ENCODE data around the gene PPP1R9B. TPM values are rescaled to one million over a fixed set of nuclear protein-coding genes. Genes with fewer than 3 reads are reported as not detected.

The PPP1R9B gene
- total RNA-seq, 1 donor from 2014 or later: 19.7 TPM

GRCh38 chr17:50153650-50154575 is 3.4 kb upstream of the PPP1R9B start:
- no peak for DNase-seq

GRCh38 chr17:50152736-50153135 is 2.3 kb upstream of the PPP1R9B start:
- DNase-seq: no peak

DNA sequence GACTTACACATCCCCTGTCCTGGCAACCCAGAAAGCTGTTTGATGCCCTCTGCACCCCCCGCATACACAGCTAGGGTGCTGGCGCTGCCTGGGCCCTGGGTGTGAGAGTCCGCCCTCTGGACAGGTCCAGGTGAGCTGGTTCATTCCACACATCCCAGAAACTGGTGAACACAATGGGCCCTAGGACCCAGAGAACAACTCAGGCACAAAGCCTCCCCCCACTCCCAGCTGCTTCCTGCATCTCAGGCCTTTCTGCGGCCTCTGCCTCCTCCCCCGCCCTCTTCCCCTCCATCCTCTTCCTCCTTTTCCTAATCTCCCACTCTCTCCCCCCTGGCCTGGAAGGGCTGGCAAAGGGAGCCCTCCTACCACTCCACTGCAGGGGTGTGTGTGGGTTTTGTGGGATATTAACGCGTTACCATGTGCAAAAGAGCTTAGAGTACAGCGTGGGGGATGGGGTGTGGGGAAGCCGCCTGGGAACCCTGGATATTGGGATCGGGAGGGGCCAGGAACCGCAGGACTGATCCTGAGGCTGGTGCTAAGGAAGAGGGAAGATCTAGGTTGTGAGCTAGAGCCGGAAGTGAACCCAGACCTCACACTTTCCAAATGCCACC is 1.6 kb upstream of the PPP1R9B start:
- DNase-seq: peak; percentile 86

DNA sequence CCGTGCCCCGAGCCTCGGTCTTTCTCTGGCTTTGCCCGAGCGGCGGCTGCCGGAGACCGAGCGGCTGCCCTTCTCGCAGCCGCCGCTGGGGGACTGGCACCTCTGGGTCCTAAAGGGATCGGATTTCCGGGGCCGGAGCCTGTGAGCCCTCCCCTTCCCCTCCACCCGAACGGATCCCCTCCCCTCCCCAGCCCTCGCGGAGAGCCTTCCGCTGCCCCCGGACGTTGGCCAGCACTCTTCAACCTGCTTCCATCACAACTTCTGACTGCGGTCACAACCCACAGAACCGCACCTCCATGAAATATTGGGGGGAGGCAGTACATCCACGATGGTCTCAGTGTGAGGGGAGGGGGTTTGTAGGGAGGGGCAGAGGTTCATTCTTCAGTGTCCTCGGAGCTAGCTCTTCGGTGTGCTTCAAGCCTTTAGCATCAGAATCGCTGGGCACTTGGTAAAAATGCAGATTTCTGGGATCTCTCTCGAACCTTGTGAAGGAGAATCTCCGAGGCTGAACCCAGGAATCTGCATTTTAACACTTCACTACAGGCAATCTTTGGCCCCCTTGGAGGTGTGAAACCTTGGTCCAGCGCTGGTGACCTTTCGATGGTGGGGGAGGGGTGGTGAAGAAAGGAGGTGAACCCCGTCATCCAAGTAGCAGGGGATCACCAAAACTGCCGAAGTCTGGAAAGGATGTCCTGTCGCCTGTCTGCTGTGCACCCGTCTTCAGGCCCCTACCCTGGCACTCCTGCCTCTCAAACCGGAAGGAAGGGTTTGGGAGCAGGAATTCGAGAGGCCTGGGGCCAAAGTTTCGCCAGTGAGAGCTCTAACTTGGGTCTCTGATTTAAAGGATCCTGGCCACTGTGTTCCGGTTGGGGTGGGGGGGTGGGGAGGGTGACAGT is 812 bp upstream of the PPP1R9B start:
- peak; percentile 89 for DNase-seq

- no peak for DNase-seq
Observed at GRCh38 chr17:50149417-50150353, 792 bp downstream of the PPP1R9B start.

GRCh38 chr17:50149091-50149416 is 1.4 kb downstream of the PPP1R9B start:
- DNase-seq: no peak

- peak; percentile 46 for DNase-seq
Observed at GRCh38 chr17:50148226-50149090, 2.0 kb downstream of the PPP1R9B start.

DNA sequence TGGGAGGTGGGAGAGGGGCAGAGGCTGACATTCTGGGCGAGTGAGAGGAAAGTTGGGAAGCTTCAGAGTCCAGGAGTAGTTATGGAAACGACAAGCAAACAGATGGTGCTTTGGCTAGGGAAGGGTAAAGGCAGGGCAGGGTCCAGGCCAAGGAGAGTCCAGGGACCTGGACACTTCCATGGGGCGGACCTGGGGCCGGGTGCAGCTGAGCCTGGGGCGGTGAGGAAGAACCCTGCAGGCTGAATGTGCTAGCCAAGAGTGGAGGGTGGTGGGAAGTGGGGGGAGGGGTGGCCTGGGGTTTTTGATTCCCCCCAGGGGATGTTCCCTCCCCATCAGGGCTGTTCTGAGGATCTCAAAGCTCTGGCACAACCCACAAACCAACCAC is 2.6 kb downstream of the PPP1R9B start:
- DNase-seq: no peak

- DNase-seq: no peak
Observed at GRCh38 chr17:50146927-50147665, 3.4 kb downstream of the PPP1R9B start.

- no peak for DNase-seq
Observed at GRCh38 chr17:50146230-50146926, 4.1 kb downstream of the PPP1R9B start.

DNA sequence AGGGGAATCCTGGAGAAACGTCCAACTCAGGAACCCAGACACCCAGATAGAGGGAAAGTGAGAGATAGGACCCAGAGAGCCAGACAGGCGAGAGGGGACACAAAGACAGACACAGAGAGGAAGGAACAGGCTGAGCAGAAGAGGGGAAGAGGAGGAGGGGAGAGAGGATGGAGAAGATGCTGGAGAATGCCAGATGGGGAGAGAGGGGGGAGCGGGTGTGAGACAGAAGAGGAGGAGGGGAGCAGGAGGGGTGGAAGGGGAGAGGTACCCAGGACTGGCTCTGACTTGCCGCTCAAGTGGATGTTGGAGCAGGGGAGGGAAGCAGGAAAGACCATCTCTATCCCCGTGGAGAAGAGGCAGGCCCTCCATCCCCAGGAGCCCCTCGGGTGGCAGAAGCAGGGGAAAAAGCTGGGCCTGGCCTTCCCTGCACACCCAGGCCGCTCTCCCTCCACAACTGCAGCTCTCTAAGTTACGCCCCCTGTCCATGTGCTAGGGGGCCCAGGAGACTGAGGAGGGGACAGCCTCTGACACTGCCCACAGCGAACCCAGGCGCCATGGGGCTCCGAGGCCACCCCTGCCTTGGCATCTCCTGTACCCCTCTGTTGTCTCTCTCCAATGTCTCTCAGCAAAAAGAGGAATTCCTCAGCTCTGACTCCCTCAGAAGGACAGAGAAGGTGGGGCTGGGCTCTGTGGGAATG is 4.8 kb downstream of the PPP1R9B start:
- DNase-seq: no peak

GRCh38 chr17:50144845-50145531 is 5.5 kb downstream of the PPP1R9B start:
- DNase-seq: no peak

DNA sequence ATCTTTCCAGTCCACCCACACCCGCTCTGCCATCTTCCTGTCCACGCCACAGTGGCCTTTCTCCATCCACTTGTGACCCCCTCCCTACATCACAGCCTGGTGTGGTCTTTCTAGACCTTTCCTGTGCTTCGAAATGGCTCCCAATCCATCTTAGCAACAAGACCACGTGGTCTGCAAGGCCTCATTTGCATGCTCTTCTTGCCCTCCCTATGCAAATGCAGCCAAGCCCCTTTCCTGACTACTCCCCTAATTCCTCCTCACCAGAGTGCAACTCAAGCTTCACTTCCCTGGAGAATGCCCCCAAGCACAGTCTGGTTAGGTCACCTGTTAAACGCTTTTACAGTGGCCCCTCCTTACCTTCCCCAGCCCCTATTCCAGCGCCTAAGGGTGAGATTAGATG is 6.1 kb downstream of the PPP1R9B start:
- no peak for DNase-seq

DNA sequence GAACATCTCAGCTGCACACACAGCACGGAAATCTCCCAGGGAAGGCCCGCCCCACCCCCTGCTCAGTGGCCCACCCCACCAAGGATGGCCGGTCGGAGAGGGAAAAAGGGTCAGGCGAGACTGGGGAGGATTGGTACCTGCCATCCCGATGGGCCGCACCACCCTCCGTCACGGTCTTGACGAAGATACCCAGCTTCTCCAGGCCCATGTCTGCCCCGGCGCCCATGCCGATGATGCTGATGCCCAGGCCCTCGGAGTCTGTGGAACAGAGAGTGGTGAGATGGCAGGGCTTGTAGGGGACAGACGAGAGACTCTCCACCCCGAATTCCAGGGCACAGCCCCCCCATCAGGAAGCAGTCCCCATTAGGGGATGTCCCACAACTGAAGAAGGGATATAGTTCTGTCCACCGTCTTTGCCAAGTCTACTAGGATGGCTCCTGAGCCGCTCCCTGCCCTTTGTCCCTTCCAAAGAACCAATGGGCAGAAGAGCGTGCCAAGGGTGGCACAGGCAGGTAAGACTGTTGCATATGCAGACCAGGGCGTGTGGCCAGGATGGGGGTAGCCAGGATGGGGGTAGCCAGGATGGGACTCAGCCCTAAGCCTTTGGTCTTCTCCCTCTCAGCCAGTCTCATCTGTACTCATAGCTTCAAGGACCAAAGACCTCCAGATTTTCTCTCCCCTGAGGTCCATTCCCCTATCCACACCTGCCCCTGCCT is 6.9 kb downstream of the PPP1R9B start:
- DNase-seq: no peak

DNA sequence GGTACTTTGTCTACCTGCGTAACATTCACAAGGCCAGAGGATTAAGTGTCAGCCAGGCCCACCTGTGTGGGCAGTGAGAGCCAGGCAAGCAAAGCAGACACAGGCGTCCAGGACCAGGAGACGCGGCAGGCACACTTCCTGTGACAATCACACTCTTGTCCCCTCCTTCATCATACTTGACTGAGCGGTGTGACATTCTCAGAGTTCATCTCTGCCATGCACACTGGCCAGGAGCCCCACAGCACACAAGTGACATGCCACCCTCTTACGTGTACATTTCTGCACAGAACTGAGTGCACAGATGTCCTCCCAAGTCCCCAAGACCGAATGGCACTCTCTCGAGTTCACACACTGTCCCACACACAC is 8.7 kb downstream of the PPP1R9B start:
- no peak for DNase-seq

GRCh38 chr17:50141026-50141744 is 9.3 kb downstream of the PPP1R9B start:
- DNase-seq: no peak
